ENCODE measurements around the gene RASD2. TPM values are rescaled to one million over a fixed set of nuclear protein-coding genes. Genes with fewer than 3 reads are reported as not detected.

Gene RASD2
- total RNA-seq, 1 experiment from 2014 or later, result not detected

DNA sequence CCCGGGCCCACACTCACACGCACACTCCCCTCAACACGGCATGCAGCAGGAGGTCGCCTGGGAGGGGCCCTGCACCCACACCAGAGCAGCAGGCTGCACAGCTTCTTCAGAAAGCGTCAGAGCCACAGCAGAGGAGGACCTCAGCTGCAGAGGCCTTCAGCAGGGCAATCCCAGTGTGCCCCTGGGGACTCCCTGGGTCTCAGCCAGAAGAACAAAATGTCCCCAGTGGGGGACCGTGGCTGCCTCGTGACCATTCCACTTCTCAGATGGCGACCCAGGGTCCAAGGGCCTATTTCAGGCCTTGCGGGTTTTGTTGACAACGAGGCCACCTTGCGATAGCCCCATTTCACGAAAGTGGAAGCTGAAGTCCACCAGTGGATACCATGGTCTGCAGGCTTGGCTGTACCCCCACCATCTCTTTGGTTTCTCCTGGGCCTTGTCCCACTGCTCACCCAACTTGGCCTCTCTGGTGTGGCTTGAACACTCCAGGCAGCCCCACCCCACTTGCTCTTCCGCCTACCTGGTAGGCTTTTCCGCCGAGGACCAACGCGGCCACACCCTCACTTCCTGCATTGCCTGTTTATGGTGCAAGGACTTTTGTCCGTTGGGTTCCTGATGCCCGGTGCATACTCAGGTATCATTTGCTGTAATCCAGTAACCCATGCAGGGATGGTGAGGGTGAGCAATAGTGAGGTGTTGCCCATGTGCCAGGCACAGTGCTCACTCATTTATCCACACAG is 38.4 kb downstream of the RASD2 start:
- DNase-seq (ENCODE audit: unreplicated experiment), result no peak
- ChIA-PET CTCF (interaction anchor here (6.4 kb wide), 1 partner anchor 149 kb away, joined by 234 read pairs; no protein-coding TSS in a partner anchor), POLR2A (interaction anchor here (0.6 kb wide), 1 partner anchor 348 kb away, joined by 3 read pairs; no protein-coding TSS in a partner anchor)
- no TSS peak for BruUV-seq (replicated peaks)
- H3K4me3 Mint-ChIP-seq (ENCODE audit: unreplicated experiment), result no peak overlapping the region
- H3K27me3 Mint-ChIP-seq (ENCODE audit: insufficient read depth, unreplicated experiment), result no peaks in the 10 kb centered on the region
- no peak overlapping the region for H3K27ac Mint-ChIP-seq (ENCODE audit: low read depth, unreplicated experiment)
- H3K9me3 Mint-ChIP-seq (ENCODE audit: unreplicated experiment), result peaks cover 12% of the 10 kb centered on the region
- no peak for TF ChIP-seq CTCF (IDR thresholded peaks at IDR 0.05; ENCODE audit: unreplicated experiment)
- intact Hi-C loops (cut with micrococcal nuclease), result no loop called here
- H3K4me1 Mint-ChIP-seq (ENCODE audit: insufficient read depth, unreplicated experiment), result no peaks in the 10 kb centered on the region
- H3K36me3 Mint-ChIP-seq (ENCODE audit: insufficient read depth, unreplicated experiment), result no peaks in the 10 kb centered on the region

DNA sequence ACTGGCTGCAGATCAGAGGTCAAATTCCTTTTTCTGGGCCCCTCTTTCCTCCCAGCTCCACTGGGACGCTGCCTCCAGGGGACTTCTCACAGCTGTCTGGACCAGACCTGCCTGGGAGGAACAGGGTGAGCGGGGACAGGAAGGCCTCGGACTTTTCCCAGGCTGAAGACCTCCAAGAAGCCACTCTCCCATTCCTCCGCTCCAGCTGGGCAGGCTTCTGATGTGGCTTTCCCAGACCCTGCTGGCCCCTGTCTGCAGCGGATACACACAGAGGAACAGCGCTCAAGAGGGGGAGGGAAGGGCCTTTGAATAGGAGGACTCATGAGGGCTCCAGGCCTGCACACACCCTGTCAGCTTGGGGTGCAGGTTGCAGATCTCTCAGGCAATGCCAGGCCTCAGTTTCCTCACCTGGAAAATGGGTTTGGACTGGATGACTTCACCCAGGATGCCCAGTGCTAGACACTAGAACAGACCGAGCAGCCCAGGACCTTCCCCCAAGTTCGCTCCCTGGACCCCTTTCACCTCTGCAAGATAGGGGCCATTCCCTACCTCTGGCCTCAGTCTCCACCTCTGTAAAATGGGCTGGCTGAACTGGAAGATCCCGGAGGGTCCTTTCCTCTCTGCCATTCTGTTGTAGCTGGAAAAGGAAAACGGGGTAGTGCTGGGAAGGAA is 39.9 kb downstream of the RASD2 start:
- intact Hi-C loops (cut with micrococcal nuclease), result no loop called here
- TF ChIP-seq CTCF (IDR thresholded peaks at IDR 0.05; ENCODE audit: unreplicated experiment), result no peak

DNA sequence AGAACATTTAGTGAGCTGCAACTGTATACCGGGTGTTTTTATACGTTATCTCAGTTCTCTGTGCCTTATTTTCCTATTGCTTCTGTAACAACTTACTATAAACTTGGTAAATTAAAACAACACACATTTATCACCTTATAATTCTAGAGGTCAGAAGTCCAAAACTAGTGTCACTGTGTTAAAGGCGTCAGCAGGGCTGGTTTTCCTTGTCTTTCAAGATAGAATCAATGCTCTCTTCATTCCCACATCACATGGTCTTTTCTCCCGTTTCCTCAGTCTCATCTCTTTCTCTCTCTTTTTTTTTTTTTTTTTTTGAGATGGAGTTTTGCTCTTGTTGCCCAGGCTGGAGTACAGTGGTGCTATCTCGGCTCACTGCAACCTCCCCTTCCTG is 40.4 kb downstream of the RASD2 start:
- BruUV-seq (replicated peaks), result no TSS peak
- intact Hi-C loops (cut with micrococcal nuclease), result no loop called here
- Mint-ChIP-seq H3K27ac (ENCODE audit: low read depth, unreplicated experiment) (no peak overlapping the region), H3K4me3 (ENCODE audit: unreplicated experiment) (no peak overlapping the region), H3K36me3 (ENCODE audit: insufficient read depth, unreplicated experiment) (no peaks in the 10 kb centered on the region), H3K4me1 (ENCODE audit: insufficient read depth, unreplicated experiment) (peaks cover 4% of the 10 kb centered on the region), H3K27me3 (ENCODE audit: insufficient read depth, unreplicated experiment) (no peaks in the 10 kb centered on the region), H3K9me3 (ENCODE audit: unreplicated experiment) (peaks cover 12% of the 10 kb centered on the region)
- ChIA-PET CTCF (interaction anchor here (0.6 to 6.4 kb wide), 4 partner anchors 20 to 296 kb away, joined by 3 to 234 read pairs (median 3); no protein-coding TSS in a partner anchor), POLR2A (interaction anchor here (1.1 kb wide), 1 partner anchor 11 kb away, joined by 3 read pairs; no protein-coding TSS in a partner anchor)
- DNase-seq (ENCODE audit: unreplicated experiment), result no peak
- TF ChIP-seq CTCF (IDR thresholded peaks at IDR 0.05; ENCODE audit: unreplicated experiment), result no peak

More for the DNA sequence above, 39.9 kb downstream of the RASD2 start:
- no peaks in the 10 kb centered on the region for H3K36me3 Mint-ChIP-seq (ENCODE audit: insufficient read depth, unreplicated experiment)
- peaks cover 12% of the 10 kb centered on the region for H3K9me3 Mint-ChIP-seq (ENCODE audit: unreplicated experiment)
- DNase-seq (ENCODE audit: unreplicated experiment), result no peak
- ChIA-PET POLR2A (no interaction called here), CTCF (interaction anchor here (0.6 to 6.4 kb wide), 3 partner anchors 150 to 272 kb away, joined by 3 to 234 read pairs (median 3); no protein-coding TSS in a partner anchor)
- H3K27ac Mint-ChIP-seq (ENCODE audit: low read depth, unreplicated experiment), result no peak overlapping the region
- H3K4me3 Mint-ChIP-seq (ENCODE audit: unreplicated experiment), result no peak overlapping the region
- BruUV-seq (replicated peaks), result no TSS peak
- H3K4me1 Mint-ChIP-seq (ENCODE audit: insufficient read depth, unreplicated experiment), result peaks cover 3% of the 10 kb centered on the region
- H3K27me3 Mint-ChIP-seq (ENCODE audit: insufficient read depth, unreplicated experiment), result no peaks in the 10 kb centered on the region

- intact Hi-C loops (cut with micrococcal nuclease), result no loop called here
- no TSS peak for BruUV-seq (replicated peaks)
These were observed 41.7 kb downstream of the RASD2 start for GRCh38 chr22:35582218-35582860.

More at GRCh38 chr22:35582218-35582860, 41.7 kb downstream of the RASD2 start:
- ChIA-PET CTCF (interaction anchor here (0.6 to 6.4 kb wide), 32 partner anchors 9 to 554 kb away, joined by 3 to 234 read pairs (median 4); no protein-coding TSS in a partner anchor), POLR2A (interaction anchor here (1.1 kb wide), 1 partner anchor 13 kb away, joined by 3 read pairs; no protein-coding TSS in a partner anchor)
- no peaks in the 10 kb centered on the region for H3K27me3 Mint-ChIP-seq (ENCODE audit: insufficient read depth, unreplicated experiment)
- H3K36me3 Mint-ChIP-seq (ENCODE audit: insufficient read depth, unreplicated experiment), result no peaks in the 10 kb centered on the region
- H3K4me1 Mint-ChIP-seq (ENCODE audit: insufficient read depth, unreplicated experiment), result peaks cover 4% of the 10 kb centered on the region
- no peak for DNase-seq (ENCODE audit: unreplicated experiment)
- peaks cover 12% of the 10 kb centered on the region for H3K9me3 Mint-ChIP-seq (ENCODE audit: unreplicated experiment)
- H3K4me3 Mint-ChIP-seq (ENCODE audit: unreplicated experiment), result no peak overlapping the region
- H3K27ac Mint-ChIP-seq (ENCODE audit: low read depth, unreplicated experiment), result no peak overlapping the region
- no peak for TF ChIP-seq CTCF (IDR thresholded peaks at IDR 0.05; ENCODE audit: unreplicated experiment)
